ENCODE results near the gene RASA3.
A peak's percentile ranks its signal among the peaks of the same experiment; 100 is the strongest.

RASA3 gene

DNA sequence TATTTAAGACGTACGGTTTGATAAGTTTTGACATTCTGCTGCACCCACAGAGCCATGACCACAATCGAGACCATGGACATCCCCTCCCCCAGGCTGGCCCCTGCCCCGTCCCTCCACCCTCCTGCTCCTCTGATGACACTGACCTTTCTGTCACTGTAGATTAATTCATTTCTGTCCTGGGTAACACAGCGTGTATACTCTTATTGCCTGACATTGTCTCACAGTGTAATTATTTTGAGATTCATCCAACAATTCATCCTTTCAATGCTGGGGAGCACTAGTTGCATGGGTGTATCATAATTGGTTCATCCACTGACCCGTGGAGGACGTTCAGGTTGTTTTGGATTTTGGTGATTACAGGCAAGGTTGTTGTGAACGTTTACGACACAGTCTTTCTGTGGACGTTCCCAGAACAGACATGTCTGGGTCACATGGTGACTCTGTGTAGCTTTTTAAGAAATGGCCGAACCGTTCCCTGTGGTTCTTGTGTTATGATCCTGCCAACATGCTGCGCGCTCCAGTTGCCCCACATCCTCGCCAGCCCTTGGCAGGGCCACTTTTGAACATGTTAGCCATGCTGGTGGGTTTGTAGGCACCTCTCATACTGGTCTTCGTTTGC, 200.5 kb downstream of the RASA3 start:
- peaks cover 15% of the 10 kb centered on the region for H3K27me3 ChIP-seq (ENCODE audit: insufficient read depth, poor library complexity, severe bottlenecking)
- TF ChIP-seq, protein P1, sequence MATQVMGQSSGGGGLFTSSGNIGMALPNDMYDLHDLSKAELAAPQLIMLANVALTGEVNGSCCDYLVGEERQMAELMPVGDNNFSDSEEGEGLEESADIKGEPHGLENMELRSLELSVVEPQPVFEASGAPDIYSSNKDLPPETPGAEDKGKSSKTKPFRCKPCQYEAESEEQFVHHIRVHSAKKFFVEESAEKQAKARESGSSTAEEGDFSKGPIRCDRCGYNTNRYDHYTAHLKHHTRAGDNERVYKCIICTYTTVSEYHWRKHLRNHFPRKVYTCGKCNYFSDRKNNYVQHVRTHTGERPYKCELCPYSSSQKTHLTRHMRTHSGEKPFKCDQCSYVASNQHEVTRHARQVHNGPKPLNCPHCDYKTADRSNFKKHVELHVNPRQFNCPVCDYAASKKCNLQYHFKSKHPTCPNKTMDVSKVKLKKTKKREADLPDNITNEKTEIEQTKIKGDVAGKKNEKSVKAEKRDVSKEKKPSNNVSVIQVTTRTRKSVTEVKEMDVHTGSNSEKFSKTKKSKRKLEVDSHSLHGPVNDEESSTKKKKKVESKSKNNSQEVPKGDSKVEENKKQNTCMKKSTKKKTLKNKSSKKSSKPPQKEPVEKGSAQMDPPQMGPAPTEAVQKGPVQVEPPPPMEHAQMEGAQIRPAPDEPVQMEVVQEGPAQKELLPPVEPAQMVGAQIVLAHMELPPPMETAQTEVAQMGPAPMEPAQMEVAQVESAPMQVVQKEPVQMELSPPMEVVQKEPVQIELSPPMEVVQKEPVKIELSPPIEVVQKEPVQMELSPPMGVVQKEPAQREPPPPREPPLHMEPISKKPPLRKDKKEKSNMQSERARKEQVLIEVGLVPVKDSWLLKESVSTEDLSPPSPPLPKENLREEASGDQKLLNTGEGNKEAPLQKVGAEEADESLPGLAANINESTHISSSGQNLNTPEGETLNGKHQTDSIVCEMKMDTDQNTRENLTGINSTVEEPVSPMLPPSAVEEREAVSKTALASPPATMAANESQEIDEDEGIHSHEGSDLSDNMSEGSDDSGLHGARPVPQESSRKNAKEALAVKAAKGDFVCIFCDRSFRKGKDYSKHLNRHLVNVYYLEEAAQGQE (IDR thresholded peaks at IDR 0.05; ENCODE audit: insufficient replicate concordance, low read depth): no peak
- no peak for TF ChIP-seq POLR2AphosphoS5 (IDR thresholded peaks at IDR 0.05; ENCODE audit: low read depth)
- TF ChIP-seq SPI1 (IDR thresholded peaks at IDR 0.05; ENCODE audit: borderline replicate concordance, low read depth): no peak
- TF ChIP-seq, protein P2, sequence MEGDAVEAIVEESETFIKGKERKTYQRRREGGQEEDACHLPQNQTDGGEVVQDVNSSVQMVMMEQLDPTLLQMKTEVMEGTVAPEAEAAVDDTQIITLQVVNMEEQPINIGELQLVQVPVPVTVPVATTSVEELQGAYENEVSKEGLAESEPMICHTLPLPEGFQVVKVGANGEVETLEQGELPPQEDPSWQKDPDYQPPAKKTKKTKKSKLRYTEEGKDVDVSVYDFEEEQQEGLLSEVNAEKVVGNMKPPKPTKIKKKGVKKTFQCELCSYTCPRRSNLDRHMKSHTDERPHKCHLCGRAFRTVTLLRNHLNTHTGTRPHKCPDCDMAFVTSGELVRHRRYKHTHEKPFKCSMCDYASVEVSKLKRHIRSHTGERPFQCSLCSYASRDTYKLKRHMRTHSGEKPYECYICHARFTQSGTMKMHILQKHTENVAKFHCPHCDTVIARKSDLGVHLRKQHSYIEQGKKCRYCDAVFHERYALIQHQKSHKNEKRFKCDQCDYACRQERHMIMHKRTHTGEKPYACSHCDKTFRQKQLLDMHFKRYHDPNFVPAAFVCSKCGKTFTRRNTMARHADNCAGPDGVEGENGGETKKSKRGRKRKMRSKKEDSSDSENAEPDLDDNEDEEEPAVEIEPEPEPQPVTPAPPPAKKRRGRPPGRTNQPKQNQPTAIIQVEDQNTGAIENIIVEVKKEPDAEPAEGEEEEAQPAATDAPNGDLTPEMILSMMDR (IDR thresholded peaks at IDR 0.05; ENCODE audit: insufficient read depth, low read length): no peak
- no peak for TF ChIP-seq GABPA (IDR thresholded peaks at IDR 0.05; ENCODE audit: low read depth)
- no peak overlapping the region for H3K4me3 ChIP-seq (replicated peaks; ENCODE audit: insufficient read depth, low read length)
- no peak for DNase-seq (ENCODE audit: low read depth in 1 of 2, low spot score in 1 of 2)
- H3K27ac ChIP-seq (replicated peaks): no peak overlapping the region

DNA sequence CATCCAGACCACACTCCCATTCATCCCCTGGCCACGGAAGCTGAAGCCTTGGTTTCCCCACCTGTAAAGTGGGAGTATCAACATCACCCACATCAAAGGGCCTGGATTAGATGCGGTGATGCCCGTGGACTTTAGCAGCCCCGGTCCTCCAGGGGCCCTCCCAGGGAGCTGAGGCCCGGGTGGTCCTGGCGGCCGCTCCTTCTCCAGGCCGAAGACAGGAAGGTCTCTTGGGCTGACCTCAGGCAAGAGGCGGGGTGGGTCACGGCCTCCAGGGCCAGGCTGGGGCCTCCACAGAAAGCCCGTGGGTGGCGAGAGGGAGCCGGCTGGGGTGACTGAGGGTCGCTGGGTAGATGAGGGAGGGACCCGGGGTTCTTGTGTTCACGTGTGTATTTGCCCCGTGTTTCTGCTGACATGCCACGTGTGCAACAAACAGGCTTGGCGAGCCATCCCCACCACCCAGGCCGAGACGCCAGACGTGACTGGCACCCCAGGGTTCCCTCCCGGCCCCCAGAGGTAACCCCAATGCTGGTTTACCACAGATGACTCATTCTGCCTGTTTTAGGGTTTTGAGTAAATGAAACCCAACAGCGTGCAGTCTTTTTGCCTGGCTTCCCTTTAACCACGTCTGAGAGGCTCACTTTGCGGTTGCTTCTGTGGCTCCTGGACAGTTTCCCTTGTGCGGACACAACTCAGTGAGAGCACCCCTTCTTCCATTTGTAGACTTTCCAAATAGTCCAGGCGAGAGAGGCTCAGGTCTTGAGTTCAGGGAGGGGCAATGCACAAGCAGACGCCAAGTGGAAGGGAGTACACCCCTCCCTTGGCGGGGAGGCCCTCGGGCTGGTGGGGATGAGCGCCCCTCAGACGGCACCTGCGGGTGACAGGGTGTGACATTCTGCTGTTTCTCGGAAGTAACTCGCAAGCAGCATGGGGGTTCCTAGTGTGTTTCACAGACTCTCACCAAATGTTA, 201.5 kb downstream of the RASA3 start:
- DNase-seq (ENCODE audit: low read depth in 1 of 2, low spot score in 1 of 2): peak; percentile 29 to 82
- peaks cover 12% of the 10 kb centered on the region for H3K27me3 ChIP-seq (ENCODE audit: insufficient read depth, poor library complexity, severe bottlenecking)
- no peak overlapping the region for H3K27ac ChIP-seq (replicated peaks)
- H3K4me3 ChIP-seq (replicated peaks; ENCODE audit: insufficient read depth, low read length): no peak overlapping the region
- TF ChIP-seq POLR2AphosphoS5 (IDR thresholded peaks at IDR 0.05; ENCODE audit: low read depth) (peak; percentile 77), SPI1 (IDR thresholded peaks at IDR 0.05; ENCODE audit: borderline replicate concordance, low read depth) (peak; percentile 10; the same call in 1 of the 2 replicates), GABPA (IDR thresholded peaks at IDR 0.05; ENCODE audit: low read depth) (no peak)
- TF ChIP-seq, protein P2 (IDR thresholded peaks at IDR 0.05; ENCODE audit: insufficient read depth, low read length): no peak
- TF ChIP-seq, protein P1 (IDR thresholded peaks at IDR 0.05; ENCODE audit: insufficient replicate concordance, low read depth): no peak

DNA sequence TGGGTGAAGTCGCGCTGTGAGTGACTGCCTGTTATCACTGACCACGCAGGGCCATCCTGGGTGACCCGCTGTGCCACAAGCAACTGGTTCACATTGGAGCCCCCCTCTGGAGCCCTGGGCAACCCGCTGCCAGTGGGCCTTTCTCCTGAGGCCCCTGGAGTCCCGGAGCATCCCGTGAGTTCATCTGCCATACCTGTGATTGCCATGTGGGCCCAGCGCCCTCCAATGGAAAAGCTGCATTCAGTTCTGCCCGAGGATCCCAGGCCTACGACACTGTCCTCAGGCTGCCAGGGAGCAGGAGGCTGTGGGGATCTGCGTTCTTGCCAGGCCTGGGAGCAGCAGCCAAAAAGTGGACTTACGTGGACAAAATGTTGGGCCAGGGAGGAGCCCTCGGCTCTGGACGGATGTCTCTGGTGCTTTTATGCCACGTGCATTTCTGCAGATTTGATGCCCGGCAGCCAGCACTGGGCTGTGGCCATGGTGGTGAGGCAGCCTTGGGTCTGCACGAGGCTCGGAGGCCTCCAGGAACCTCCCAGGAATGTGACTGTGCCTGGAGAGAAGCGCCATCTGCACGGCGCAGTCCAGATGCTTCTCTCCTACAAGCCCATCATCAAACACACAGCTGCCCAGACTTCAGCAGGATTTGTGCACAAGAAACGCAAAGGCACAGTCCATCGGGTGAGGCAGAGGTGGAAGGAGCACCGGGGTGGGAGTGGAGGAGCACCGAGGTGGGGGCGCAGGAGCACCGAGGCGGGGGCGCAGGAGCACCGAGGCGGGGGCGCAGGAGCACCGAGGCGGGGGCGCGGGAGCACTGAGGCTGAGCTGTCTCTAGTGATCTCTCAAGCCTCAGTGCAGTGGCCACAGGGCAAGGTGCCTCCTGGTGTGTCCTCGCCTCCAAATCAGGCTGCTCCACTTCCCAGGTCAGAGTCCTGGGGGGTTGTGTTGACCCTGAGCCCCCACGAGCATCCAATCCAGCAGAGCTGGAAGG, 202.5 kb downstream of the RASA3 start:
- no peak for DNase-seq (ENCODE audit: low read depth in 1 of 2, low spot score in 1 of 2)
- Histone ChIP-seq H3K27me3 (ENCODE audit: insufficient read depth, poor library complexity, severe bottlenecking) (peaks cover 7% of the 10 kb centered on the region), H3K27ac (replicated peaks) (no peak overlapping the region)

More for the DNA sequence above, 202.5 kb downstream of the RASA3 start:
- no peak overlapping the region for H3K4me3 ChIP-seq (replicated peaks; ENCODE audit: insufficient read depth, low read length)
- TF ChIP-seq, protein P2 (IDR thresholded peaks at IDR 0.05; ENCODE audit: insufficient read depth, low read length): no peak
- TF ChIP-seq SPI1 (IDR thresholded peaks at IDR 0.05; ENCODE audit: borderline replicate concordance, low read depth) (no peak), GABPA (IDR thresholded peaks at IDR 0.05; ENCODE audit: low read depth) (no peak), POLR2AphosphoS5 (IDR thresholded peaks at IDR 0.05; ENCODE audit: low read depth) (no peak)
- TF ChIP-seq, protein P1 (IDR thresholded peaks at IDR 0.05; ENCODE audit: insufficient replicate concordance, low read depth): no peak
